HCT116 (cell line): ENCODE data around the gene MAGEA2B. TPM values are rescaled to one million over a fixed set of nuclear protein-coding genes. Genes with fewer than 3 reads are reported as not detected.
"Not testable (repeated sequence)": the region's sequence is repeated elsewhere in the genome, so short reads cannot be mapped to it uniquely, and the experiment has no call there.

Source experiments
- ATAC-seq: fragments of 200-7000 bp; cut with Tn5 transposase; 2 replicates; pipeline ENCODE4 v1.9.1; 2020; ENCODE audit warnings: mild to moderate bottlenecking, moderate library complexity
- Bru-seq: library from RNA; stranded (reverse); fragments of 400-500 nt; gene quantifications from one replicate; lab custom pipeline; 2021; lab: Mats Ljungman, UMichigan
- BruChase-seq, 2 experiments: library from RNA; stranded (reverse); fragments of 400-500 nt; gene quantifications; one replicate each; lab custom pipeline; 2021; lab: Mats Ljungman, UMichigan
- BruUV-seq: library from RNA; stranded (reverse); fragments of 400-500 nt; replicated peaks from 2 replicates; lab custom pipeline; 2021; lab: Mats Ljungman, UMichigan
- CTCF ChIA-PET: fragments of 300-600 bp; sonication (Branson Sonifier 250); formaldehyde crosslinking; loops from one replicate; lab custom pipeline; 2021; ENCODE audit warnings: antibody characterized with exemption; lab: Charles Lee
- POLR2A ChIA-PET: fragments of 300-600, 350-600 bp; sonication (Branson Sonifier 250); formaldehyde crosslinking; loops from one replicate; lab custom pipeline; 2021; ENCODE audit warnings: antibody characterized with exemption; lab: Charles Lee
- RAD21 ChIA-PET, 2 experiments: fragments of 300-600 bp; sonication (Branson Sonifier 250); formaldehyde crosslinking; loops; one replicate each; lab custom pipeline; 2023; ENCODE audit warnings: low total read pairs in 2 of 2; ENCODE audit not compliant: uncharacterized antibody in 2 of 2, unreplicated experiment in 2 of 2, low non-redundant PET in 1 of 2; lab: Charles Lee
- DNase-seq: peaks from one replicate; pipeline ENCODE4 v3.0.0-alpha.2; 2010; ENCODE audit warnings: low read depth, low spot score
- H2AFZ ChIP-seq: fragments of 200-600 bp; shearing (Covaris generic), sonication (generic); 2 replicates; pipeline ENCODE4 v1.6.1; 2017; ENCODE audit warnings: low read depth, mixed run types, mixed read lengths, antibody characterized with exemption, low read length; ENCODE audit not compliant: poor library complexity, severe bottlenecking
- H3K27ac ChIP-seq: 2 replicates; pipeline ENCODE4 v1.5.1; 2012; ENCODE audit warnings: low read depth, low read length
- H3K27me3 ChIP-seq: fragments of 200-600 bp; sonication (generic); 2 replicates; pipeline ENCODE4 v1.6.1; 2016; ENCODE audit warnings: mixed run types, low read length, mixed read lengths; ENCODE audit not compliant: insufficient read depth
- H3K36me3 ChIP-seq, 2 experiments: fragments of 200-500 bp in 1 of 2; fragments of 200-600 bp in 1 of 2; sonication (Bioruptor generic) in 1 of 2; sonication (generic) in 1 of 2; 2 replicates each; pipeline versions ENCODE4 v1.5.1 to v1.6.1; 2014 to 2016; ENCODE audit warnings: low read length in 2 of 2, inconsistent platforms in 1 of 2, mixed read lengths in 1 of 2, mixed run types in 1 of 2; ENCODE audit not compliant: insufficient read depth in 2 of 2, control insufficient read depth in 1 of 2
- H3K4me1 ChIP-seq, 2 experiments: fragments of 200-600 bp in 1 of 2; sonication (generic) in 1 of 2; 2 replicates each; pipeline versions ENCODE4 v1.5.1 to v1.6.1; 2012 to 2017; ENCODE audit warnings: low read length in 2 of 2, inconsistent platforms in 1 of 2, mild to moderate bottlenecking in 1 of 2, mixed read lengths in 1 of 2, mixed run types in 1 of 2, moderate library complexity in 1 of 2; ENCODE audit not compliant: insufficient read depth in 2 of 2, control insufficient read depth in 1 of 2
- H3K4me2 ChIP-seq: fragments of 200-600 bp; sonication (generic); 2 replicates; pipeline ENCODE4 v1.6.1; 2017; ENCODE audit warnings: mixed run types, low read length, mixed read lengths
- H3K4me3 ChIP-seq, 2 experiments: fragments of 200-600 bp in 1 of 2; sonication (generic) in 1 of 2; replicated peaks in 1 of 2; 2 replicates each; pipeline ENCODE4 v1.5.1; 2011 to 2016; ENCODE audit warnings: low read length in 2 of 2, control low read depth in 1 of 2, low read depth in 1 of 2, mild to moderate bottlenecking in 1 of 2, mixed read lengths in 1 of 2, mixed run types in 1 of 2
- H3K79me2 ChIP-seq: fragments of 200-600 bp; sonication (generic); 2 replicates; pipeline ENCODE4 v1.6.1; 2017; ENCODE audit warnings: mild to moderate bottlenecking, mixed run types, low read length, moderate library complexity, mixed read lengths; ENCODE audit not compliant: insufficient read depth
- H3K9ac ChIP-seq: fragments of 200-600 bp; sonication (generic); 2 replicates; pipeline ENCODE4 v1.6.1; 2016; ENCODE audit warnings: low read length, mixed read lengths
- H3K9me2 ChIP-seq: fragments of 200-600 bp; sonication (generic), shearing (Covaris generic); 2 replicates; pipeline ENCODE4 v1.6.1; 2017; ENCODE audit warnings: mixed run types, mild to moderate bottlenecking, moderate library complexity; ENCODE audit not compliant: insufficient read depth
- H3K9me3 ChIP-seq, 2 experiments: fragments of 200-500 bp in 1 of 2; fragments of 200-600 bp in 1 of 2; sonication (Bioruptor generic) in 1 of 2; sonication (generic) in 1 of 2; 2 replicates each; pipeline ENCODE4 v1.6.1; 2014 to 2017; ENCODE audit warnings: low read length in 2 of 2, mixed read lengths in 2 of 2, inconsistent platforms in 1 of 2, low read depth in 1 of 2, mild to moderate bottlenecking in 1 of 2, mixed run types in 1 of 2, moderate library complexity in 1 of 2; ENCODE audit not compliant: control insufficient read depth in 1 of 2, insufficient read depth in 1 of 2
- H4K20me1 ChIP-seq: fragments of 200-600 bp; sonication (generic), shearing (Covaris generic); 2 replicates; pipeline ENCODE4 v1.6.1; 2017; ENCODE audit warnings: mixed run types, mild to moderate bottlenecking, moderate library complexity; ENCODE audit not compliant: insufficient read depth
- CBX3 ChIP-seq: IDR thresholded peaks from 2 replicates; pipeline ENCODE4 v1.6.1; 2012; ENCODE audit warnings: low read depth
- CTCF ChIP-seq, 3 experiments: fragments of 200-600 bp in 1 of 3; sonication (generic) in 1 of 3; IDR thresholded peaks in 2 of 3; conservative IDR thresholded peaks in 1 of 3; 2 replicates each; pipeline ENCODE4 v1.5.1; 2012 to 2017; ENCODE audit warnings: low read depth in 2 of 3, low read length in 2 of 3, antibody characterized with exemption in 1 of 3, borderline replicate concordance in 1 of 3, control low read depth in 1 of 3, mild to moderate bottlenecking in 1 of 3, mixed read lengths in 1 of 3, mixed run types in 1 of 3, moderate library complexity in 1 of 3; ENCODE audit not compliant: insufficient read depth in 1 of 3
- ELF1 ChIP-seq: IDR thresholded peaks from 2 replicates; pipeline ENCODE4 v1.6.1; 2012; ENCODE audit warnings: low read depth, borderline replicate concordance
- EZH2 ChIP-seq: fragments of 200-600 bp; sonication (generic); IDR thresholded peaks from 2 replicates; pipeline ENCODE4 v1.6.1; 2017; ENCODE audit warnings: antibody characterized with exemption, mixed run types
- FOSL1 ChIP-seq: IDR thresholded peaks from 2 replicates; pipeline ENCODE4 v1.6.1; 2012; ENCODE audit warnings: low read depth
- JUND ChIP-seq: IDR thresholded peaks from 2 replicates; pipeline ENCODE4 v1.6.1; 2012
- MAX ChIP-seq: IDR thresholded peaks from 2 replicates; pipeline ENCODE4 v1.6.1; 2012
- POLR2A ChIP-seq: IDR thresholded peaks from 2 replicates; pipeline ENCODE4 v1.7.0; 2011; ENCODE audit warnings: borderline replicate concordance; ENCODE audit not compliant: insufficient read depth, insufficient read length; ENCODE audit errors: extremely low read depth
- POLR2AphosphoS5 ChIP-seq: IDR thresholded peaks from 2 replicates; pipeline ENCODE4 v1.6.1; 2011; ENCODE audit warnings: mild to moderate bottlenecking, low read depth, low read length, moderate library complexity
- RAD21 ChIP-seq: IDR thresholded peaks from 2 replicates; pipeline ENCODE4 v1.6.1; 2012; ENCODE audit warnings: low read depth, mild to moderate bottlenecking
- SRF ChIP-seq: IDR thresholded peaks from 2 replicates; pipeline ENCODE4 v1.6.1; 2012; ENCODE audit warnings: low read depth
- TCF7L2 ChIP-seq: IDR thresholded peaks from 2 replicates; pipeline ENCODE4 v1.7.0; 2011; ENCODE audit warnings: borderline replicate concordance, inconsistent platforms; ENCODE audit not compliant: insufficient read depth, insufficient read length; ENCODE audit errors: extremely low read depth
- YY1 ChIP-seq: IDR thresholded peaks from 2 replicates; pipeline ENCODE4 v1.6.1; 2011; ENCODE audit warnings: low read length, low read depth, moderate library complexity, mild to moderate bottlenecking; ENCODE audit not compliant: insufficient replicate concordance; ENCODE audit errors: extremely low read depth
- ZNF274 ChIP-seq: fragments of 200-500 bp; sonication (Bioruptor generic); IDR thresholded peaks from 2 replicates; pipeline ENCODE4 v1.6.1; 2014; ENCODE audit warnings: mild to moderate bottlenecking, low read depth, low read length, inconsistent platforms
- intact Hi-C: fragments of 100-400 bp; cut with micrococcal nuclease; formaldehyde crosslinking; loops from 2 replicates; pipeline ENCODE4 v1.10.0; 2022
- long read RNA-seq: library from polyadenylated mRNA; unstranded; transcript quantifications from one replicate; pipeline ENCODE4 v2.0.0, GENCODE V29; 2021; ENCODE audit not compliant: unreplicated experiment
- polyA plus RNA-seq: library from polyadenylated mRNA; unstranded; fragments of >200 nt; gene quantifications from 2 replicates; pipeline ENCODE4 v1.2.1, GENCODE V29; 2012; ENCODE audit warnings: missing spikeins
- total RNA-seq: library from RNA; stranded (reverse); gene quantifications from one replicate; pipeline ENCODE4 v1.2.1, GENCODE V29; 2021; ENCODE audit not compliant: unreplicated experiment

Gene MAGEA2B
- total RNA-seq (21.8 TPM), Bru-seq, nascent RNA (percentile 14 among the genes with signal in this experiment), BruChase-seq, experiment 1, labeled RNA remaining after a 6-hour chase (percentile 12 among the genes with signal in this experiment), BruChase-seq, experiment 2, labeled RNA remaining after a 2-hour chase (not detected)
- 19.7 and 28.3 TPM in 2 replicates for polyA plus RNA-seq
- long read RNA-seq, transcript MAGEA2B-210 (4 exons, 309 nt), result major isoform, 17 of 105 reads
- long read RNA-seq, transcript MAGEA2B-201 (5 exons, 1,946 nt), result minor isoform, 6 of 105 reads
- long read RNA-seq, transcript MAGEA2B-202 (3 exons, 1,714 nt), result minor isoform, 11 of 105 reads
- long read RNA-seq, transcript MAGEA2B-206 (6 exons, 750 nt), result minor isoform, 12 of 105 reads
- long read RNA-seq, partial matches to known transcripts, result 6 of 105 reads
- long read RNA-seq, other reads (novel, unspliced or antisense), result 49 of 105 reads

- ATAC-seq, result peak; percentile 90
- POLR2A ChIA-PET, H3K79me2 ChIP-seq, H3K4me3 ChIP-seq, intact Hi-C loops, CTCF ChIA-PET, H3K27ac ChIP-seq, H3K4me2 ChIP-seq, H4K20me1 ChIP-seq, H2AFZ ChIP-seq, H3K4me1 ChIP-seq, DNase-seq, H3K27me3 ChIP-seq, H3K9me3 ChIP-seq, RAD21 ChIA-PET, H3K9ac ChIP-seq, H3K9me2 ChIP-seq, H3K36me3 ChIP-seq: not testable (repeated sequence)
- TSS peak; percentile 83 for BruUV-seq
These were observed at the start of gene MAGEA2B for GRCh38 chrX:152713815-152714787. TSS of gene MAGEA2B (plus strand) at chrX:152714628. CDS start at chrX:152717107, 2,479 bp downstream.

GRCh38 chrX:152674135-152674534 lies 40.3 kb upstream of the MAGEA2B start:
- ChIA-PET POLR2A (no interaction called here), CTCF (no interaction called here), RAD21 (no interaction called here)
- H3K9ac ChIP-seq, result no peak overlapping the region
- no peaks in the 10 kb centered on the region for H3K36me3 ChIP-seq
- no peaks in the 10 kb centered on the region for H3K4me1 ChIP-seq
- H4K20me1 ChIP-seq, result no peaks in the 10 kb centered on the region
- BruUV-seq, result no TSS peak
- DNase-seq, result no peak
- H3K4me3 ChIP-seq, result no peak overlapping the region
- H3K27ac ChIP-seq, result no peak overlapping the region
- no peaks in the 10 kb centered on the region for H3K27me3 ChIP-seq
- no peak overlapping the region for H3K4me2 ChIP-seq
- H2AFZ ChIP-seq, result no peak overlapping the region
- H3K79me2 ChIP-seq, result no peaks in the 10 kb centered on the region
- no peaks in the 10 kb centered on the region for H3K9me3 ChIP-seq
- no peak for ATAC-seq
- H3K9me2 ChIP-seq, result no peaks in the 10 kb centered on the region
- intact Hi-C loops, result no loop called here
- TF ChIP-seq EZH2, result no peak
- no peak for TF ChIP-seq RAD21
- TF ChIP-seq CBX3, result no peak
- TF ChIP-seq TCF7L2, result no peak
- no peak for TF ChIP-seq SRF
- TF ChIP-seq YY1, result no peak
- TF ChIP-seq CTCF (IDR thresholded peaks at IDR 0.05 in 2 of 3, conservative IDR thresholded peaks at IDR 0.05 in 1 of 3; ENCODE audit: borderline replicate concordance in 1 of 3, insufficient read depth in 1 of 3, low read depth in 2 of 3, low read length in 2 of 3), result no peak
- no peak for TF ChIP-seq ELF1
- TF ChIP-seq MAX, result no peak
- no peak for TF ChIP-seq POLR2A
- no peak for TF ChIP-seq JUND
- no peak for TF ChIP-seq FOSL1
- TF ChIP-seq POLR2AphosphoS5, result no peak
- no peak for TF ChIP-seq ZNF274
